Activated CD8-positive, alpha-beta T cell treated with anti-CD3 and anti-CD28 coated beads for 36 hours (primary cell): ENCODE data around the gene SRCIN1. TPM values are rescaled to one million over a fixed set of nuclear protein-coding genes. Genes with fewer than 3 reads are reported as not detected.
A peak's percentile ranks its signal among the peaks of the same experiment; 100 is the strongest.

Experiments used
- ATAC-seq: fragments of 200-7000 bp; cut with Tn5 transposase; one replicate; pipeline ENCODE4 v1.10.0; 2021; ENCODE audit warnings: mild to moderate bottlenecking, moderate library complexity
- CTCF ChIA-PET: fragments of 350-600 bp; sonication (Branson Sonifier 250); formaldehyde crosslinking; loops from one replicate; lab custom pipeline; 2021; ENCODE audit warnings: antibody characterized with exemption; lab: Charles Lee
- POLR2A ChIA-PET: fragments of 350-600 bp; sonication (Branson Sonifier 250); formaldehyde crosslinking; loops from one replicate; lab custom pipeline; 2021; ENCODE audit warnings: antibody characterized with exemption; lab: Charles Lee
- DNase-seq: peaks from one replicate; pipeline ENCODE4 v3.0.0-alpha.2; 2020
- H3K27ac Mint-ChIP-seq: one replicate; pipeline ENCODE4 v1.8.0; 2021; ENCODE audit warnings: mild to moderate bottlenecking, mixed read lengths
- H3K27me3 Mint-ChIP-seq: one replicate; pipeline ENCODE4 v1.8.0; 2021; ENCODE audit warnings: mixed read lengths
- H3K36me3 Mint-ChIP-seq: one replicate; pipeline ENCODE4 v1.8.0; 2021; ENCODE audit warnings: low read depth, mixed read lengths
- H3K4me1 Mint-ChIP-seq: one replicate; pipeline ENCODE4 v1.8.0; 2021; ENCODE audit warnings: low read depth, mixed read lengths
- H3K4me3 Mint-ChIP-seq: one replicate; pipeline ENCODE4 v1.8.0; 2021; ENCODE audit warnings: mild to moderate bottlenecking, moderate library complexity, mixed read lengths
- H3K9me3 Mint-ChIP-seq: one replicate; pipeline ENCODE4 v1.8.0; 2021; ENCODE audit warnings: mixed read lengths
- intact Hi-C: fragments of 100-400 bp; cut with micrococcal nuclease; formaldehyde crosslinking; loops from one replicate; pipeline ENCODE4 v1.10.0; 2022
- total RNA-seq, 2 experiments: library from RNA; stranded (reverse); gene quantifications; one replicate each; pipeline ENCODE4 v1.2.3, GENCODE V29; 2021
- TF ChIP-seq, protein P1 (sequence below): fragments of 200-600 bp; IDR thresholded peaks from one replicate; pipeline ENCODE4 v1.8.0; 2022; ENCODE audit warnings: antibody characterized with exemption, mild to moderate bottlenecking

The SRCIN1 gene
- total RNA-seq, 2 experiments from 2014 or later: 0.74 to 1.1 TPM

DNA sequence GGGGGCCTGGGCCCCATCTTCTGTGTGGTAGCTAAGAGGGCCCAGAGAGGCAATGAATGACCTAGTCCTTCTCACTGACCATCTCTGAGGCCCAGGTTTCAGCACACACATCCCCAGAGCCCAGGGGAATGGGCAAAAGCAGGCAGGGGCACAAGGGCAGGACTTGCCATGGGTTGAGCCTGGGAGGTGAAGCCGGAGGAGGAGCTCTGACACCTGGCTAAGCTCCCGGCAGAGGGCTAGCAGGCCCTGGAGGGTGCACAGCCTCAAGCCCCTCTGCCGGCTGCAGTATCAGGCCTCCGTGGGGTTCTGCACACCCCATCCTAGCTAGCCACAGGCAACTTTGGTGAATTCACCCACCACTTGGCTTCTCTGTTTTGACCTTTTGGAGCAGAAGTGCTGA lies 5.3 kb downstream of the SRCIN1 start:
- Mint-ChIP-seq H3K4me1 (peaks cover 16% of the 10 kb centered on the region), H3K27ac (no peak overlapping the region), H3K4me3 (no peak overlapping the region), H3K9me3 (no peaks in the 10 kb centered on the region), H3K36me3 (no peaks in the 10 kb centered on the region), H3K27me3 (peaks cover 69% of the 10 kb centered on the region)
- ChIA-PET POLR2A (no interaction called here), CTCF (interaction anchor here (6.7 kb wide), 1 partner anchor 41 kb away, joined by 47 read pairs; no protein-coding TSS in a partner anchor)
- DNase-seq: no peak
- ATAC-seq: no peak
- intact Hi-C loops: no loop called here
- TF ChIP-seq, protein P1, sequence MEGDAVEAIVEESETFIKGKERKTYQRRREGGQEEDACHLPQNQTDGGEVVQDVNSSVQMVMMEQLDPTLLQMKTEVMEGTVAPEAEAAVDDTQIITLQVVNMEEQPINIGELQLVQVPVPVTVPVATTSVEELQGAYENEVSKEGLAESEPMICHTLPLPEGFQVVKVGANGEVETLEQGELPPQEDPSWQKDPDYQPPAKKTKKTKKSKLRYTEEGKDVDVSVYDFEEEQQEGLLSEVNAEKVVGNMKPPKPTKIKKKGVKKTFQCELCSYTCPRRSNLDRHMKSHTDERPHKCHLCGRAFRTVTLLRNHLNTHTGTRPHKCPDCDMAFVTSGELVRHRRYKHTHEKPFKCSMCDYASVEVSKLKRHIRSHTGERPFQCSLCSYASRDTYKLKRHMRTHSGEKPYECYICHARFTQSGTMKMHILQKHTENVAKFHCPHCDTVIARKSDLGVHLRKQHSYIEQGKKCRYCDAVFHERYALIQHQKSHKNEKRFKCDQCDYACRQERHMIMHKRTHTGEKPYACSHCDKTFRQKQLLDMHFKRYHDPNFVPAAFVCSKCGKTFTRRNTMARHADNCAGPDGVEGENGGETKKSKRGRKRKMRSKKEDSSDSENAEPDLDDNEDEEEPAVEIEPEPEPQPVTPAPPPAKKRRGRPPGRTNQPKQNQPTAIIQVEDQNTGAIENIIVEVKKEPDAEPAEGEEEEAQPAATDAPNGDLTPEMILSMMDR: no peak

DNA sequence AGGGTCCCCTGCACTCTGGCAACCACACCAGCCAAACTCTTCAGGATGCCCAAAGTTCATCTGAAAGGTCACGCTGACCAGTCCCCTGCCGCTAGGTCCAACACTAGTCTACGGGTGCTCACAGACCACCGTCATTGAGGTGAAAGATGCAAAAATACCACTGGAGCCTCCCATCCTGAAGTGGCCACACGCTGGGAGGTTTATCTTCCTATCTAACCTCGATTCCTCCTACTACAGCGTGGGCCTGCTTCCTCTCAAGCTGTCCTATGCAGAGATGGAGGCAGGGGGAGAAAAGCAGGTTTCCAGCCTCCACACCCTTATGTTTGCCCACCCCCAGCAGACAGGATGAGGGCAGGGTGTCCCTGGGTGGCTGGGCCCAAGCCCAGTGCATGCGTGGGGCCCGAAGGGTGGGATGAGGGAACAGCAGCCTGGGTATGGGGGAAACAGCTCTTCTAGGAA lies 6.3 kb downstream of the SRCIN1 start:
- ChIA-PET POLR2A (no interaction called here), CTCF (interaction anchor here (1.4 to 6.7 kb wide), 4 partner anchors 9 to 68 kb away, joined by 6 to 47 read pairs (median 7); no protein-coding TSS in a partner anchor)
- DNase-seq (no peak), ATAC-seq (no peak)
- intact Hi-C loops: no loop called here
- peaks cover 71% of the 10 kb centered on the region for H3K27me3 Mint-ChIP-seq
- H3K4me3 Mint-ChIP-seq: no peak overlapping the region
- no peaks in the 10 kb centered on the region for H3K9me3 Mint-ChIP-seq
- H3K36me3 Mint-ChIP-seq: no peaks in the 10 kb centered on the region
- peaks cover 16% of the 10 kb centered on the region for H3K4me1 Mint-ChIP-seq
- TF ChIP-seq, protein P1: no peak
- H3K27ac Mint-ChIP-seq: no peak overlapping the region

DNA sequence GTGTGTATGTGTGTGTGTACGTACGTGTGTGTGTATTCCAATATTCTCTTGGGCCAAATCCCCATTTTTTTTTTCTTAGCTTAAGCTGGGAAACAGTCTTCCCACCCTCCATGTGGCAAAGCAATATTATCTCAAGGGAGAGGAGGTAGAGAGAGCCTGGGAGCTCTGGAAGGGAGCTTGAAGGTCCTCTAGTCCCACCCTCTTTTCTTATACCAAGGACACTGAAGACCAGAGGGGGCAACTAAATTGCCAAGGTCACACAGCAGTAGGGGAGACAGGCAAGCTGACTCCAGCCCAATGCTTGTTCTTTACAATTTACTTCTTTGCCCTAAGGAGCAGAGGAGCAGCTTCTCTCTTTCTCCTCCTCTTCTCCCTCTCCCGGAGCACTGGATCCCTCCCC lies 6.8 kb downstream of the SRCIN1 start:
- intact Hi-C loops: no loop called here
- TF ChIP-seq, protein P1: no peak

DNA sequence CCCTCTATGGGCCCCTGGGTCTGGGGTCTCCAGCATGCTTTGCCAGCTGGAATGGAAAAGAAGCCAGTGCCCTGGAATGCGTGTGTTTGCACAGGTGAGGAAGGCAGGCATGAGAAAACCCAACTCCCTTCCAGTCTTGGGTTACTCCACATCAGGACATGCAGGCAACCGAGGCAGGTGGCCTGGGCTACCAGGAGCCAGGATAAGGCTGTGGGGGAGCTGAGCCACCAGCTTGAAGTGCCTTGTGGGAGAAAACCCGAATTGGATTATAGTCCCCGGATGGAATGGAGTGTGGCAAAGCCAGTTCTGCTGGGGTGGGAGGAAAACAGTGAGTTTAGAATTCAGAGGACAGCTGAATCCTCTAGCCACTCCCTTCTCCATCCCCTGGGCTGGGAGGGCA lies 7.2 kb downstream of the SRCIN1 start:
- H3K27ac Mint-ChIP-seq: no peak overlapping the region
- TF ChIP-seq, protein P1: no peak
- ATAC-seq: peak; percentile 74

More for the DNA sequence above, 6.8 kb downstream of the SRCIN1 start:
- peaks cover 73% of the 10 kb centered on the region for H3K27me3 Mint-ChIP-seq
- no peak overlapping the region for H3K27ac Mint-ChIP-seq
- POLR2A ChIA-PET: no interaction called here
- CTCF ChIA-PET: interaction anchor here (1.4 to 6.7 kb wide), 4 partner anchors 9 to 68 kb away, joined by 6 to 47 read pairs (median 7); no protein-coding TSS in a partner anchor
- ATAC-seq (no peak), DNase-seq (no peak)
- H3K4me1 Mint-ChIP-seq: peaks cover 16% of the 10 kb centered on the region
- H3K36me3 Mint-ChIP-seq: no peaks in the 10 kb centered on the region
- H3K9me3 Mint-ChIP-seq: no peaks in the 10 kb centered on the region
- H3K4me3 Mint-ChIP-seq: no peak overlapping the region

DNA sequence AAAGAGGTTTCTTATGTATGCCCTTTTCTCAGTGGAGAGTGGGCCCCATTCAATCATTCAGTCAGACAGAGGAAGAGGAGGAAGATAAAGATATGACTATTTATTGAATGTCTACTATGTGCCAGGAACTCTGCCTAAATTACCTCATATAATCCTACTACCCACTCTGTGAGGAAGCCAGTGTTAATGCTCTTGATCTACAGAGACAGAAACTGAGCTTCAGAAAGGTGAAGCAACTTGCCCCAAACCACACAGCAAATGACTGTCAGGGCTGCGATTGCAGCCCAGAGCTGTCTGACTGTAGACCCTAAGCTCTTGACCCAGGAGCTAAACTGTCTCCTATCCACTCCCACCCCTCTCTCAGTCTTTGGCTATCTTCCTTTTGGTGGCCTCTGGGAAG lies 8.4 kb downstream of the SRCIN1 start:
- ATAC-seq (peak; percentile 72), DNase-seq (peak; percentile 26)
- intact Hi-C loops: no loop called here
- Mint-ChIP-seq H3K4me3 (no peak overlapping the region), H3K36me3 (no peaks in the 10 kb centered on the region), H3K27me3 (peaks cover 76% of the 10 kb centered on the region), H3K27ac (no peak overlapping the region), H3K4me1 (peaks cover 16% of the 10 kb centered on the region), H3K9me3 (no peaks in the 10 kb centered on the region)
- POLR2A ChIA-PET: interaction anchor here (1.2 kb wide), 1 partner anchor 11 kb away, joined by 3 read pairs; no protein-coding TSS in a partner anchor
- CTCF ChIA-PET: interaction anchor here (0.9 to 6.7 kb wide), 8 partner anchors 10 to 72 kb away, joined by 3 to 47 read pairs (median 6); no protein-coding TSS in a partner anchor
- TF ChIP-seq, protein P1: no peak

More for the DNA sequence above, 7.2 kb downstream of the SRCIN1 start:
- Mint-ChIP-seq H3K27me3 (peaks cover 72% of the 10 kb centered on the region), H3K4me1 (peaks cover 14% of the 10 kb centered on the region), H3K4me3 (no peak overlapping the region), H3K9me3 (no peaks in the 10 kb centered on the region), H3K36me3 (no peaks in the 10 kb centered on the region)
- intact Hi-C loops: no loop called here
- DNase-seq: peak; percentile 63
- ChIA-PET CTCF (interaction anchor here (1.4 to 6.7 kb wide), 6 partner anchors 8 to 69 kb away, joined by 3 to 47 read pairs (median 6); no protein-coding TSS in a partner anchor), POLR2A (interaction anchor here (0.6 kb wide), 1 partner anchor 764 kb away, joined by 6 read pairs; no protein-coding TSS in a partner anchor)
